Measurements from ENCODE around the gene CYTH1.

Gene CYTH1

DNA sequence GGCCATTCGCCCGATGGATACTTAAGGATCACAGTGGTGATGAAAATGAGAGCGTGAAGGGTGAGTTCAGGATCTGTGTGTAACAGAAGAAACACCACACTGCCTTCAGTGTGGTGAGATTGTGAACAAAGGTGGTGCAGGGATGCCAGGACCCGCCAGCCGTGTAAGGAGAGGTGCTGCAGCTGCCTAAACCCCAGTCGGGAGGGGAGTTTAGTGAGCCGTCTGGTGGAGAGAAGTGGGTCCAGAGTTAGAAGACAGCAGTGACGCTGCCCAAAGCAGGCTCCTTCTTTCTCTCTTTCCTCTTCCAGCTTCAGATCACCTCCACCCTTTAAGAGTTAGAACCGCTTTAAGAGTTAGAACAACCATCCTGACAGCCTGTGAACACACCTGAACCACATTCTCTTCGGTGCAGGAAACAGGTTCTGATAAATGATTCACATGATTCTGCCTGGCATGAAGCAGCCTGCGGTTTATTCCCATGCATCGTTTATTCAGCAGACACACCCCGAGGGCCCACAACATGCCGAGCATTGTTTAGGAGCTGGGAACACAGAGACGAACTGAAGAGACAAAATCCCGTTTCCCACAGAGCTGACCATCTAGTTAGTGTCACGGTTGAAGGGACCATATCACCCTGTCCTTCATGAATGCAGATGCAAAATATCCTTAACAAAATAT, 120.8 kb downstream of the CYTH1 start:
- ATAC-seq: peak; percentile 35; the same call in 2 of the 3 replicates
- TF ChIP-seq ZFP3 (CRISPR knock-in tag; IDR thresholded peaks at IDR 0.05): no peak
- TF ChIP-seq OSR1 (CRISPR knock-in tag; IDR thresholded peaks at IDR 0.05): no peak
- TF ChIP-seq, protein P1, sequence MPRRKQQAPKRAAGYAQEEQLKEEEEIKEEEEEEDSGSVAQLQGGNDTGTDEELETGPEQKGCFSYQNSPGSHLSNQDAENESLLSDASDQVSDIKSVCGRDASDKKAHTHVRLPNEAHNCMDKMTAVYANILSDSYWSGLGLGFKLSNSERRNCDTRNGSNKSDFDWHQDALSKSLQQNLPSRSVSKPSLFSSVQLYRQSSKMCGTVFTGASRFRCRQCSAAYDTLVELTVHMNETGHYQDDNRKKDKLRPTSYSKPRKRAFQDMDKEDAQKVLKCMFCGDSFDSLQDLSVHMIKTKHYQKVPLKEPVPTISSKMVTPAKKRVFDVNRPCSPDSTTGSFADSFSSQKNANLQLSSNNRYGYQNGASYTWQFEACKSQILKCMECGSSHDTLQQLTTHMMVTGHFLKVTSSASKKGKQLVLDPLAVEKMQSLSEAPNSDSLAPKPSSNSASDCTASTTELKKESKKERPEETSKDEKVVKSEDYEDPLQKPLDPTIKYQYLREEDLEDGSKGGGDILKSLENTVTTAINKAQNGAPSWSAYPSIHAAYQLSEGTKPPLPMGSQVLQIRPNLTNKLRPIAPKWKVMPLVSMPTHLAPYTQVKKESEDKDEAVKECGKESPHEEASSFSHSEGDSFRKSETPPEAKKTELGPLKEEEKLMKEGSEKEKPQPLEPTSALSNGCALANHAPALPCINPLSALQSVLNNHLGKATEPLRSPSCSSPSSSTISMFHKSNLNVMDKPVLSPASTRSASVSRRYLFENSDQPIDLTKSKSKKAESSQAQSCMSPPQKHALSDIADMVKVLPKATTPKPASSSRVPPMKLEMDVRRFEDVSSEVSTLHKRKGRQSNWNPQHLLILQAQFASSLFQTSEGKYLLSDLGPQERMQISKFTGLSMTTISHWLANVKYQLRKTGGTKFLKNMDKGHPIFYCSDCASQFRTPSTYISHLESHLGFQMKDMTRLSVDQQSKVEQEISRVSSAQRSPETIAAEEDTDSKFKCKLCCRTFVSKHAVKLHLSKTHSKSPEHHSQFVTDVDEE (CRISPR knock-in tag; IDR thresholded peaks at IDR 0.05): no peak
- TF ChIP-seq ZNF70 (CRISPR knock-in tag; IDR thresholded peaks at IDR 0.05): no peak
- TF ChIP-seq SNAI2 (CRISPR knock-in tag; IDR thresholded peaks at IDR 0.05): no peak
- no peak for TF ChIP-seq ZNF565 (CRISPR knock-in tag; conservative IDR thresholded peaks at IDR 0.05; ENCODE audit: low read depth)
- no peak for TF ChIP-seq GLIS3 (CRISPR knock-in tag; IDR thresholded peaks at IDR 0.05)
- no peak for TF ChIP-seq TOX (CRISPR knock-in tag; IDR thresholded peaks at IDR 0.05; ENCODE audit: borderline replicate concordance)
- TF ChIP-seq CSDC2 (CRISPR knock-in tag; IDR thresholded peaks at IDR 0.05): no peak
- TF ChIP-seq PPARA (CRISPR knock-in tag; IDR thresholded peaks at IDR 0.05; ENCODE audit: borderline replicate concordance): no peak
- no peak for TF ChIP-seq BACH2 (CRISPR knock-in tag; IDR thresholded peaks at IDR 0.05; ENCODE audit: borderline replicate concordance)
- no peak for TF ChIP-seq ZFP30 (CRISPR knock-in tag; IDR thresholded peaks at IDR 0.05)
- TF ChIP-seq, protein P2, sequence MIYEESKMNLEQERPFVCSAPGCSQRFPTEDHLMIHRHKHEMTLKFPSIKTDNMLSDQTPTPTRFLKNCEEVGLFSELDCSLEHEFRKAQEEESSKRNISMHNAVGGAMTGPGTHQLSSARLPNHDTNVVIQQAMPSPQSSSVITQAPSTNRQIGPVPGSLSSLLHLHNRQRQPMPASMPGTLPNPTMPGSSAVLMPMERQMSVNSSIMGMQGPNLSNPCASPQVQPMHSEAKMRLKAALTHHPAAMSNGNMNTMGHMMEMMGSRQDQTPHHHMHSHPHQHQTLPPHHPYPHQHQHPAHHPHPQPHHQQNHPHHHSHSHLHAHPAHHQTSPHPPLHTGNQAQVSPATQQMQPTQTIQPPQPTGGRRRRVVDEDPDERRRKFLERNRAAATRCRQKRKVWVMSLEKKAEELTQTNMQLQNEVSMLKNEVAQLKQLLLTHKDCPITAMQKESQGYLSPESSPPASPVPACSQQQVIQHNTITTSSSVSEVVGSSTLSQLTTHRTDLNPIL (CRISPR knock-in tag; IDR thresholded peaks at IDR 0.05; ENCODE audit: low read depth): no peak
- TF ChIP-seq TCF4 (CRISPR knock-in tag; IDR thresholded peaks at IDR 0.05; ENCODE audit: borderline replicate concordance): no peak
- TF ChIP-seq RARB (CRISPR knock-in tag; IDR thresholded peaks at IDR 0.05): no peak
- TF ChIP-seq, protein P3, sequence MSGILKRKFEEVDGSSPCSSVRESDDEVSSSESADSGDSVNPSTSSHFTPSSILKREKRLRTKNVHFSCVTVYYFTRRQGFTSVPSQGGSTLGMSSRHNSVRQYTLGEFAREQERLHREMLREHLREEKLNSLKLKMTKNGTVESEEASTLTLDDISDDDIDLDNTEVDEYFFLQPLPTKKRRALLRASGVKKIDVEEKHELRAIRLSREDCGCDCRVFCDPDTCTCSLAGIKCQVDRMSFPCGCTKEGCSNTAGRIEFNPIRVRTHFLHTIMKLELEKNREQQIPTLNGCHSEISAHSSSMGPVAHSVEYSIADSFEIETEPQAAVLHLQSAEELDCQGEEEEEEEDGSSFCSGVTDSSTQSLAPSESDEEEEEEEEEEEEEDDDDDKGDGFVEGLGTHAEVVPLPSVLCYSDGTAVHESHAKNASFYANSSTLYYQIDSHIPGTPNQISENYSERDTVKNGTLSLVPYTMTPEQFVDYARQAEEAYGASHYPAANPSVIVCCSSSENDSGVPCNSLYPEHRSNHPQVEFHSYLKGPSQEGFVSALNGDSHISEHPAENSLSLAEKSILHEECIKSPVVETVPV (CRISPR knock-in tag; IDR thresholded peaks at IDR 0.05): no peak
- TF ChIP-seq ARNTL (CRISPR knock-in tag; IDR thresholded peaks at IDR 0.05; ENCODE audit: borderline replicate concordance, low read depth): no peak
- TF ChIP-seq, protein P4, sequence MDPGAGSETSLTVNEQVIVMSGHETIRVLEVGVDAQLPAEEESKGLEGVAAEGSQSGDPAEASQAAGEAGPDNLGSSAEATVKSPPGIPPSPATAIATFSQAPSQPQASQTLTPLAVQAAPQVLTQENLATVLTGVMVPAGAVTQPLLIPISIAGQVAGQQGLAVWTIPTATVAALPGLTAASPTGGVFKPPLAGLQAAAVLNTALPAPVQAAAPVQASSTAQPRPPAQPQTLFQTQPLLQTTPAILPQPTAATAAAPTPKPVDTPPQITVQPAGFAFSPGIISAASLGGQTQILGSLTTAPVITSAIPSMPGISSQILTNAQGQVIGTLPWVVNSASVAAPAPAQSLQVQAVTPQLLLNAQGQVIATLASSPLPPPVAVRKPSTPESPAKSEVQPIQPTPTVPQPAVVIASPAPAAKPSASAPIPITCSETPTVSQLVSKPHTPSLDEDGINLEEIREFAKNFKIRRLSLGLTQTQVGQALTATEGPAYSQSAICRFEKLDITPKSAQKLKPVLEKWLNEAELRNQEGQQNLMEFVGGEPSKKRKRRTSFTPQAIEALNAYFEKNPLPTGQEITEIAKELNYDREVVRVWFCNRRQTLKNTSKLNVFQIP (CRISPR knock-in tag; IDR thresholded peaks at IDR 0.05; ENCODE audit: borderline replicate concordance, low read depth): no peak
- TF ChIP-seq ZC3H10 (CRISPR knock-in tag; IDR thresholded peaks at IDR 0.05): no peak
- TF ChIP-seq PATZ1 (CRISPR knock-in tag; IDR thresholded peaks at IDR 0.05; ENCODE audit: borderline replicate concordance): no peak

- TF ChIP-seq RARB (CRISPR knock-in tag; IDR thresholded peaks at IDR 0.05): no peak
- TF ChIP-seq ISL1 (CRISPR knock-in tag; IDR thresholded peaks at IDR 0.05): no peak
- TF ChIP-seq CSDC2 (CRISPR knock-in tag; IDR thresholded peaks at IDR 0.05): no peak
- TF ChIP-seq, protein P4 (CRISPR knock-in tag; IDR thresholded peaks at IDR 0.05; ENCODE audit: borderline replicate concordance, low read depth): no peak
- no peak for TF ChIP-seq ARNTL (CRISPR knock-in tag; IDR thresholded peaks at IDR 0.05; ENCODE audit: borderline replicate concordance, low read depth)
- no peak for TF ChIP-seq SNAI2 (CRISPR knock-in tag; IDR thresholded peaks at IDR 0.05)
- TF ChIP-seq, protein P1 (CRISPR knock-in tag; IDR thresholded peaks at IDR 0.05): no peak
- TF ChIP-seq TOX (CRISPR knock-in tag; IDR thresholded peaks at IDR 0.05; ENCODE audit: borderline replicate concordance): no peak
- no peak for TF ChIP-seq ZNF565 (CRISPR knock-in tag; conservative IDR thresholded peaks at IDR 0.05; ENCODE audit: low read depth)
- TF ChIP-seq OSR1 (CRISPR knock-in tag; IDR thresholded peaks at IDR 0.05): no peak
- no peak for TF ChIP-seq BACH2 (CRISPR knock-in tag; IDR thresholded peaks at IDR 0.05; ENCODE audit: borderline replicate concordance)
- ATAC-seq: no peak
Measured at GRCh38 chr17:78659546-78659945, 122.5 kb downstream of the CYTH1 start.

Measured in SK-N-SH treated with all-trans-retinoic acid at 6 μM for 48 hours (cell line).